GF-D8 (cell line): ENCODE results near the gene EGFR.

ENCODE experiments used
- DNase-seq: peaks from one replicate; lab custom pipeline; 2025; lab: John Stamatoyannopoulos, UW

Gene EGFR

DNA sequence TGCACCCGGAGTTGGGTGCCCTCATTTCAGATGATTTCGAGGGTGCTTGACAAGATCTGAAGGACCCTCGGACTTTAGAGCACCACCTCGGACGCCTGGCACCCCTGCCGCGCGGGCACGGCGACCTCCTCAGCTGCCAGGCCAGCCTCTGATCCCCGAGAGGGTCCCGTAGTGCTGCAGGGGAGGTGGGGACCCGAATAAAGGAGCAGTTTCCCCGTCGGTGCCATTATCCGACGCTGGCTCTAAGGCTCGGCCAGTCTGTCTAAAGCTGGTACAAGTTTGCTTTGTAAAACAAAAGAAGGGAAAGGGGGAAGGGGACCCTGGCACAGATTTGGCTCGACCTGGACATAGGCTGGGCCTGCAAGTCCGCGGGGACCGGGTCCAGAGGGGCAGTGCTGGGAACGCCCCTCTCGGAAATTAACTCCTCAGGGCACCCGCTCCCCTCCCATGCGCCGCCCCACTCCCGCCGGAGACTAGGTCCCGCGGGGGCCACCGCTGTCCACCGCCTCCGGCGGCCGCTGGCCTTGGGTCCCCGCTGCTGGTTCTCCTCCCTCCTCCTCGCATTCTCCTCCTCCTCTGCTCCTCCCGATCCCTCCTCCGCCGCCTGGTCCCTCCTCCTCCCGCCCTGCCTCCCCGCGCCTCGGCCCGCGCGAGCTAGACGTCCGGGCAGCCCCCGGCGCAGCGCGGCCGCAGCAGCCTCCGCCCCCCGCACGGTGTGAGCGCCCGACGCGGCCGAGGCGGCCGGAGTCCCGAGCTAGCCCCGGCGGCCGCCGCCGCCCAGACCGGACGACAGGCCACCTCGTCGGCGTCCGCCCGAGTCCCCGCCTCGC lies at the start of gene EGFR:
EGFR (plus strand) TSS at position 657 of the 830 bp plus-strand sequence. CDS start 261 bp downstream, outside the sequence.
- no peak for DNase-seq

DNA sequence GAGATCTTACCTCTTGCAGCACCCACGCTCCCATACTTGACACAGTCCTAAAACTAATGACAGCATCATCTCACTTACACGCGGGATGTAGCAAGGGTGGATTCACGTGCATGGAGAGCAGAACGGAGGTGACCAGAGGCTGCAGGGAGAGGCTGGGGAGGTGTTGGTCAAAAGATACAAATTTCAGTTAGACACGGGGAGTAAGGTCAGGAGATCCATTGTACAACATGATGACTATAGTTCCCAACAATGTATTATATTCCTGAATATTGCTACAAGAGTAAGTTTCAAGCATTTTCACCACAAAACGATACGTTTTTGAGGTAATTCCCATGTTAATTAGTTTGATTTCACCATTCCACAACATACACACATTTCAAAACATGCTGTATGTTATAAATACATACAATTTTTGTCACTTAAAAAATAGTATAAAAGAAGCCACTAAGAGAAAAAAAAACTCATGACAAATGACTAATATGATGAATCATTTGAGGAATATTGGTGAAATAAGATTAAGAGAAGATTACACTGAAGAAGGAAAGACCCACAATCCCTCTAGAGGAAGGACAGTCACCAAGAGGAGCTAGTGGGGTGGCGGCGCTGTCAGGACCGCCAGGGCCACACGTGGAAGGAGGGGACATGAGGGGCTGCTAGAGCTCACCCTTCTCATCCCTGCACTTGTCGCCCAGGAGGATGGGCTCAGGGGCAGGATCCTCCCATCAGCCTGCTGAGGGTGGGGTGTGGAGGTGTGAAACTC lies 49.4 kb upstream of the EGFR start:
- DNase-seq = no peak

DNA sequence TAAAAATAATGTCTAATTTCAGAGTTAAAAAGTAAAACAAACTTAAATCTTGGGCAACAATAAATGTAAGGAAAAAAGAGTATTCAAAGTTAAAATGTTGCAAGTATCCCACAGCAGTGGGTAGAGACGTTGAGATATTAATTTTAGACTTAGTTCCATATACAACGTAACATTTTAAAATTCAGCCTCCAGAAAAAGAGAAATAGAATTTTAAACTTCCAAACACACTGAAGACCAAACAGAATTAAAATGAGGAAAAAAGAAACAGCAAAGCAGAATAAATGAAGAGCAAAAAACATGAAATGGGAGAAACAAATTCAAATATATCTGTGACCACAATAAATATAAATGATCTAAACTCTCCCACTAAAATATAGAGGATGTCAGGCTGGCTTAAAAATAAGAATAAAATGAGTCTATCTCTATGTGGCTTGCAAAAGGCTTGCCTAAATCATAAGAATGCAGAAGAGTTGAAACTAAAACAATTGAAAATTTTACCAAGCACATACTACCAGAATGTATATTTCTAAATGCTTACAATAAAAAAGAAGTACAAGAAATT lies 46.0 kb upstream of the EGFR start:
- DNase-seq = no peak

DNA sequence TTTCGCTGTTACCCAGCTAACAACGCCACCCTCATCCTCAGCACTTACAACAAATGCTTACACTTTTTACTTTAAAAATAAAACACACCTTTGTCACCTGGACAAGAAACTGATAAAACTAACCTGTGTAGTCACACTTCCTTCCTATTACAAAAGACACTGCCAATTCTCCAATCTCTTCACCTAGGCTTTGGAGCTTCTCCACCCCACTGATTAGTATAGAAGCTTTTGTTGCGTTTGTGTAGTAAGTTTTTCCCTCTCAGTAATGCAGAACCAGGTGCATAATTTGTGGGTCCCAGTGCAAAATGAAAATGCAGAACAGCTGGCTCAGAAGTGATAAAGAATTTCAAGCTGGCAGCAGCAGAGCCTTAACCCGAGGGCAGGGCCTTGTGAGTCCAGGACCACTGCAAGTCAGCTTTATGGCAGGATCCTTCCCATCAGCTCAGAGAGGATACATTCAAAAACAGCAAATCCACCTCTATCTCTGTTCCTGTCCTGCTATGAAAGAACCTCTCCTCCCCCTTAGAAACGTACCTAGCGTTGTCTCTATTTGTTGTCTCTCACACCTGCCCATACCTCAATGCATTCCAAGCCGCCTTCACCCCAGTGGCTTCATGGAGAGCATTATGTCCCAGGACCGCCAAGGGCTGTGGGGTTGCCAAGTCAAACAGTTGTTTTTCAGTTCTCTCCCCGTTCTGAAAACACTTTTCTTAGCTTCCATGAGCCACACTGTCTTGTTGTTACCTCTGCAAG lies 40.3 kb upstream of the EGFR start:
- no peak for DNase-seq

DNA sequence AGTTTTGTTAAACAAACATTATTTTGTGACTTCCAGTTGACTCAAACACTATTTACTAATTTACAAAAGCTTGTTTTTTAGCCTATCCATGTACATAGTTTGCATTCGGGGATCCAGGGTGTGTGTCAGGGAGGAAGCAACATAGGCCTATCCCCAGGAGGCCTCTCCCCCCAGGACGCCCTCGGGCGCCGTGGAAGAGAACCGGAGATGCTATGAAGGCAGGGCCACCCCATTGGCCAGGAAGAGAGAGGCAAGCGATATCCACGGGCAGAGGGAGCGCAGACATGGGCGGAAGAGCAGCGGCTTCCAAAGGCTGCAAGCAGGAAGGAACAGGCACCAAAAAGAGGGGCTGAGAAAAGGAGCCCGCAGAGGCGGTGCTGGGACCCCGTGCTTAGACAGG lies 38.3 kb upstream of the EGFR start:
- DNase-seq = no peak

DNA sequence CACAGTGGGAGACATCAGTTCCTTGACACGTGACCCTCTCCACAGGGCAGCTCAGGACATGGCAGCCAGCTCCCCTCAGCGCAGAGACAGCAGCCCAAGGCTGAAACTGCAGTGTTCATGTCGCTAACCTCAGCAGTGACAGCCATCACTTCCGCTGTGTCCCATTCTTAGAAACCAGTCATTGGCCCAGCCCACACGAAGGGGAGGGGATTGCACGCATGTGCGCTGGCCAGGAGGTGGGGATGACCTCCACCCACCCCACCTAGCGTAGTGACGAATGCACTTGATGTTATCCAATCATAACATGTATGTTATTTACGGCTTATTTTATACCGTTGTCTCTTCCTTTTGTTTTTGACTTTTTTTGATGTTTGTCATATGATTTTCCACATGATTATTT lies 36.9 kb upstream of the EGFR start:
- DNase-seq = no peak

DNA sequence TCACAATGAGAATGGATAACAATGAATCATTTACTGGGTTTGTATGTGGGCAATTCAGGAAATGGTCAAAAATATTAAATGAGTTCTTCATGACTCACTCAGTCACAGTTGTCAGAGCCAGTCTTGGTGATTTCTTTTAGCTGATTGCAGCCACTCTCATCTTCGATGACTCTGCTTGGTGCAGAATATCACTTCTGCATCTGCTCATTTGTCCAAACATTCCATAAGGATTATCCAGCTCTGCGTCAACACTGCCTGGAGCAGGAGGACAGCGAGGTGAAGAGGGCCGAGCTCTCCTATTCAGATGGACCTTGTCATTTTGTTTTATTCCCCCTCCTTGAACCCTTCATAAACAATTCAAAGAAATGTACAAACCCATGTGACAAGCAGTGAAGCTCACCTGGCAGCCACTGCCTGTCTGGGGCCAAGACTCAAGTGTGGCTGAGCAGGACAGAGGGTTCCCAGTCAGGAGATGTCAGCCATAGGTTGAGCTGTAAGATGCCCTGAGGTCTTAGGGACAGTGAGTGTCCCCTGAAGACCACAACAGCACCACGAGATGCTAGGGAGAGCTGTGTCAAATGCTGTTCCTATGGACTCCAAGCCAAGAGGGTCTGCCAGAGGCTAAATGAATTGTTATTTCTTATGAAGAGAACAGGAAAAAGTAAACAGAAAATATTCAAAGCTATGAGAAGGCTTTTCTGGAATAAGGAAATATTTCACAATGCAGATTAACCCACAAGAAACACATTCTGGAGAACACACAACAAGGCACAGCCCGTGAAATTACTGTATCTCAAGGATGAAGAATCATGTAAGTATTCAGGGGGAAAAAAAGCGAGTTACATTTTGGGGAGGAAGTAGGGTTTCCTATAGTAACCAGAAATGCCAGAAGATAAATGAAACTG lies 33.1 kb upstream of the EGFR start:
- no peak for DNase-seq

DNA sequence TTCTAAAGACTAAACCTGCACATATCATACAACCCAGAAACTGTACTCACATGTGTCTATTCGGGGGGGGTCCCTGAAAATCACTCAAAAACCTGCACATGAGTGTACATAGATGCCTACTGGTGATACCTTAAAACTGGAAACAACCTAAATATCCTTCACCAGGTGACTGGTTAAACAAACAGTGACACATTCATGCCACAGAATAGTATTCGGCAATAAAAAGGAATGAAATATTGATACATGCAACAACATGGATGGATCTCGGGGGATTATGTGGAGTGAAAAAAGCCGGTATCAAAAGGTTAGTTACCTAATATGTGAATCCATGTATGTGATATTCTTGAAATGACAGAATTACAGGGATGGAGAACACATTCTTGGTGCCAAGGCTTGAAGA lies 32.1 kb upstream of the EGFR start:
- DNase-seq = no peak

DNA sequence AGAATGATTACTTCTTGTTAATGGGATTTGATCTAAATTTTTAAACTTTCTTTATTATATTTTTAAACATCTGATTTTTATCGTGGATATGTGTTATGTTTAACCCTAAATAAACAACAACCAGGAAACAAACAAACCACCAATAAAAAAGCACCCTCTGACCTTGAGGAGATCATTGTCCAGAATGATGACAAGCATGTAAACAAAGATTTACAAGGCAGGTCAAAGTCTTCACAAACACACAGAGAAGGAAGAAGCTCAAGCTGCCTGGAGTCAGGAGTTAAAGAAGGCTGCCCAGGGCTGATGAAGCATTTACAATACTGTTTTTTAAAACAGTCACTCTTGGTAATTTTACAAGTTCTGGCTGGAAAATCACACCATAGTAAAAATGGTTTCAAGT lies 31.0 kb upstream of the EGFR start:
- no peak for DNase-seq

DNA sequence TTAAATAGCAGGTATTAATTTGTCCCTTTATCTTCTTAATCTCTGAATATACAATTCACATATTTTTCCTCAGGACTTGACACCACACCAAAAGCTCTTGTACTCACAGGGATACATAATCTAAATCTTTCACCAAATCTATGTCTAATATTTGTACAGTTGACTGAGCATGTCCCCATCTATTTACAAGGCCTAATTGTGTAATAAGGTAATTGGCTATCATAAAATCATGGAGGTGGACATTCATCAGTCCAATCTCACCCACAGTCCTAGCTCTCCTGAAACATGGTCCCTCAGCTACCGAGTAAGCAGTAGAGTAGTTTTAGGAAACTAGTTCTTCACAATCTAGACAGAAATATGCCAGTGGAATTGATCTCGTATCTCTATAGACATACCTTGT lies 30.3 kb upstream of the EGFR start:
- DNase-seq = no peak

DNA sequence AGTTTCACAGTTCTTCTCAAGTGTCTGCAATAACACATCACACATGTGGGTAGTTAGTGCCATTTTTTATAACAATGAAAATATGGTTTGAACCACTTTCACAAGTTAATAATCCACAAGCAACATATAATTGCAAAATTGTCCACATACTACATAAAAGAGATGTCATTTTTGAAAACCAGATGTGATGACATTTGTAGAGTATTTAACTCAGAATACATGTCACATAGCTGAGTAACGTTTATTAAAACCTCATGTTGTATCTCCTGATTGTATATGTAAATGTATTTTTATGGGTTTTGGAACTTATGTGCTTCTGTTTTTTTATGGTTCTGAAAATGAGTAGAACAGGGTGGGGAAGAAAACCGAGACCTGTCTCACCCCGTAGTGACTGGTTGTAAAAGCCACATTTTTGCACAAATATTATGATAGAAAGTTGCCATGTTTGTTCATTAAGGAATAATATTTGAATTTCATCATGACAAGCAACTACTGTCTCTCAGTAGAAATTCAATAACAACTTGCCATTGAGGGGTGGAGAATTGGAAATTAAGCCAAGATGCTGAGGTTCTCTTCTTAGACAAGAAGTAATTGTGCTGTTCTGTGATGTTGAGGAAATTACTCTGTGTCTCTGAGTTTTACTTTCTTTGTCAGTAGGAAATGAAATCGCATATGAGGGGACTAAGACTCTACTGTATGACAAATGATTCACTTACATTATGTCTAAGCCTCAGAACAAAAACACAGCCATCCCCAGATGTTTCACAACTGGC lies 29.2 kb upstream of the EGFR start:
- DNase-seq = no peak

DNA sequence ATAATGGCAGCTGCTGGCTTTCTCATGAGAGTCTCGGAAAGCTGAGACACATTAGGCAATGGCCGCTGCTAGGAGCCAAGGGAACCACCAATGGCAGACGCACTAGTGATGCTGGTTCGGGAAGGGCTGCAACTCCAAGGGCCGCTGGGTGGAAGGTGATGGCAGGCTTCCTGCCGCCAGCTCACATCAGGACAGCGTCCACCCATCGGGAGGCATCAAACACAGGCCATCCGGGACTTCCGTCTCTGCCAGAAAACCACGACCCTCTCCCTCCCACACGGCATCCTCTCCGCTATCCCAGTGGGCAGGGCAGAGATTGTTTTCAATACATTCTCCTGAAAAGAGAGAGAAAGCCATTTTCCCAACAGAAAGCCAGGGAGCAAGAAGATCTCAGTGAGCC lies 27.5 kb upstream of the EGFR start:
- DNase-seq = no peak

DNA sequence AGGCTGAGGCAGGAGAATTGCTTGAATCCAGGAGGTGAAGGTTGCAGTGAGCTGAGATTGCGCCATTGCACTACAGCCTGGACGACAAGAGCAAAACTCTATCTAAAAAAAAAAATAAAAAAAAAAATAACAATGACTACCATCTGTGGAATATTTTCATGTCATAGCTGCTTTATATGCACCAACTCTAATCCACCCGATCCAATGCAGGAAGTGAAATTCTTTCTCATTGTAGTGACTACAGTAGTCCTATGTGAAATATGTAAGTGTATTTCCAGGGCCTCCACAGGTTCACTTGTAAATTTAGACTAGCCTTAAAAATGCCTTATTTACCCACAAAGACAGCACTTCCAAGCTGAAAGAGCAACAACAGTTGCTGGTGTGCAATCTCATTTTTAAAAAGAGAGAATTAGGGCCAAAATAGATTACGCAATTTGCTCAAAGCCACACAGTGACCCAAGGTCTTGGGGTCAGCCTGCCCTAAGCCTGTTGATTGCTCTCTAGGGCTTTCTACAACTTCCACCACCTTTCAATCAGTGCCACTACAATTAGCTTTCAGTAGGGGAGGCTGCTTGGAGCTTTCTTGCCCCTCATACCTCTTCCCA lies 25.8 kb upstream of the EGFR start:
- DNase-seq = no peak

DNA sequence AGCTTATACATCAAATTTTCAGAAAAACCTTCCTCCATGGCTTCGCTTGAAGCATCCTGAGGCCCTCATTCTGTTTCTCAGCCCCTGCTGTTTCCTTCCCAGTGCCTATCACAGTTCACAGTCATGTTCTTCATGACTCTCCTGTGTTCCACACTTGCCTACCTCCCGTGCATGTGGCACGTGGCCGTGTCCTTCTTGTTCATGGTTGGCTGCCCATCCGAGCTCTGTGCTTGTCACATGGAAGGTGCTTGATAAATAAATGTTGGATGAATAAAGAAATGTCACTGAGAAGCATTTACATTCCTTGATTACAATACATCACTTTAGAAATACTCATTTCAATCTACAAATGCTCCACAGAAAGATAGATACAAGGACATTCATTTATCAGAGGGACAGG lies 23.7 kb upstream of the EGFR start:
- no peak for DNase-seq

DNA sequence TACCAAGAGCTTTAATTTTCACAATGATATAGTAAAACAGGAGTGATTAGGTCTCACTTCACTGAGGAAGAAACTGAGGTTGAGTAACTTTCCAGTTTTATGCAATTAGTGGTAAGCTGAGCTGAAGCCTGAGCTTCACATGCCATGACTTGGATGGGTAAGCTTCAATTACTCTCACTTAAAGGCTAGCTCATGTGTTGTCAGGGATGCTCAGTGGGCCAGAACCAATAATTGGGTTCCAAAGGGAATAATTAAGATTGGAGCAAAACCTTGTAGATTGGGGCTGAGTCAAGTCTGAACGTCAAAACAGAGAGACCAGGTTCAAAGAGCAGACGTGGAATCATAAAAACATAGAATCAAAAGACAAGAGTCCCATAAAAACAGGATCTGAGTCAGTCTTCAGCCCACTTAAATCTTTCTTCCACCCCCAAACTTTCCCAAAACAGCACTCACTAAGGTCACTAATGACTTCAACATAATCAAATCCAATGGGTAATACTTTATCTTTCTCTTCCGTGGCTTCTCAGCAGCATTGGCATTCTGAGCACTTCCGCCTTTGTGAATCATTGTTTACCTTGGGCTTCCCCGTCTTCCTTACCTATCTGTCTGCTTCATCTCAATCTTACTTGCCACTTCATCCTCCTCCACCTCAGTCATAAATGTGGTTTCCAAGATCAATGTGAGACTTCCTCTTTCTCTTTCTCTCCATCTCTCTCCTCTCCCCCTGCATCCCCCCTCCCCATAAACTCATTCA lies 23.0 kb upstream of the EGFR start:
- DNase-seq = peak; percentile 8

DNA sequence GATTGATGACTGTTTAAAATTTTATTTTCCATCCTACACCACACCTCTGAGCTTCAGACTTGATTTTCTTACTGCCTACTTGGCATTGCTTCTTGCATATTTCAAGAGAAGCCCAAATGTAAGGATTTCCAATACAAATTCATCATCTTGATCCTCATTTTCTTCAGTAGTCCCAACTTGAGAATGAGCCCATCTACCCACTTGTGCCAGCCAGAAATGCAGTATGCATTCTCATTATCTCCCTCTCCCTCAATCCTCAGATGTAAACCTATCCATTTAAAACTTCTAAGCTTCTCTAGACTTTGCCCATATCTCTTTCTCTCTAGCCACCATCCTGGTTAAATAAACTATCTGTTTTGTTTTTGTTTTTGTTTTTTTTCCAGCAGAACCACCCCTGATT lies 22.4 kb upstream of the EGFR start:
- no peak for DNase-seq

DNA sequence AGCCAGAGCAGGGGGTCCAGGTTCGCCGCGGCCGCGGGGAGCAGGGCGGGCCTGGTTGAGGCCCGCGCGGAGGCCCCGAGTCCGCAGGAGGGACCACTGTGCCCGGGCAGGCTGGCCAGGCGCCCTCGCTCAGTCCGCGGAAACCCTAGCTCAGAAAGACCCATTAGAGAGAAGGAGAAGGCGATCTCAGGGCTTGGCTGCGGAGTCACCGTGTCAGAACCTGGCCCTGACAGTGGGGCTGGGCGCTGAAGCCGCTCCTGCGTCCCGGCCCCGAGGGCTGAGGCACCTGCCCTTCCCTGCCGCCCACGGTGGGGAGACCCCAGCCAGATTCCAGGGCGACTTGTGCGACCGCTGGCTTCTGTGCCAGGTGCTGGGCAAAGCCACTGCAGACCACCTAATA lies 14.2 kb upstream of the EGFR start:
- DNase-seq = no peak

DNA sequence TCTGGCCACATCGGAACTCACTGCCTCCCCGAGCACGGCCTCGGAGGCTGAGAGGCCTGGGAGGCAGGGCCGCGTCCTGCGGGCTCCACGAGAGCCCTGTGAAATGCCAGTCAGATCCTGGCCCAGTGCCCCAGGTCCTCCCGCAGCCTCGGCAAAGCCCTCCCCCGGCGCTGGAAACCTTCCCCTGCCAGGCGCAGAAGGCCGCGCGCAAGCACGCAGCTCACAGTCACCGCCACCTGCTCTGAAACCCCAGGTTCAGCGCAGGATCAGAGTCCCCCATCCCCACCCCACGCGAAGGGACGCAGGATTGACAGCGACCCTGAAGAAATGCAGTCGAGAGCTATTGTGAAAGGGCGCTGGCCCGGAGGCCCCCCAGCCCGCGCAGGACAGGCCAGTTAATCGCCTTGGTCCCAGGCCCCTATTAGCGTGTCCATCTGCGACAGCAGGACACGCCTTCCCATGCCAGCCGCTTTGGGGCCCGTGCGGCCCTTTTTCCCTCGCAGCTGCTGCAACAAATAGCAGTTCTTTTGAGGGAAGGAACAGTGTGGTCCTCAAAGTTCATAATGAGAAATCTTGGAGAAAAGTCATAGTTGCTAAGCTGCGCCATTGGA lies 13.5 kb upstream of the EGFR start:
- DNase-seq = no peak

DNA sequence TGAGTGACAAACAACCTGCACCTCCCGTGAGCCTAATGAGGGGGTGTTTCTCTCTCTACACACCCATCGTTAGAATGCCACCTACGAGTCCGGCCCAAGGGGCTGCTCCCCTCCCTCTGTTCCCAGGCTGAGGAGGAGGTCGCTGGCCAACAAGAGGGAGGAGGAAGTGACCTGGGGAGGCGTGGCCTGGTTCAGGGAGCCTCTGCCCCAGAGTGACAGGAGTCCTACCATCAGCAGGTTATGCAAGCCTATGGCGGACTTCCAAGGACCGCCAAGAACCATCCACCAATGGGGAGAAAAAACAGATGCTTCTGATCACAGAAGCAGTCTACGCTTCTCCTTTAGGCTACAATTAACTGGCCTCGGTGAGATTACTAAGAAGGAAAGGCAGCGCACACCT lies 12.3 kb upstream of the EGFR start:
- DNase-seq = no peak
